BE2C (cell line): ENCODE results near the gene KRT34.
"Not testable (repeated sequence)": the region's sequence is repeated elsewhere in the genome, so short reads cannot be mapped to it uniquely, and the experiment has no call there.

Experiments used
- DNase-seq: peaks from one replicate; pipeline ENCODE4 v3.0.0-alpha.2; 2020
- H3K27me3 ChIP-seq: fragments of 250-450 bp; sonication (Bioruptor Pico); 2 replicates; pipeline ENCODE4 v1.5.1; 2020; ENCODE audit warnings: mild to moderate bottlenecking
- H3K36me3 ChIP-seq: fragments of 250-450 bp; sonication (Bioruptor Pico); 2 replicates; pipeline ENCODE4 v1.5.1; 2020; ENCODE audit warnings: mild to moderate bottlenecking
- H3K4me1 ChIP-seq: fragments of 250-450 bp; sonication (Bioruptor Pico); 2 replicates; pipeline ENCODE4 v1.5.1; 2020
- H3K4me3 ChIP-seq: 2 replicates; pipeline ENCODE4 v1.5.1; 2011; ENCODE audit warnings: low read depth, low read length
- H3K9me3 ChIP-seq: fragments of 250-450 bp; sonication (Bioruptor Pico); 2 replicates; pipeline ENCODE4 v1.5.1; 2020
- TF ChIP-seq, protein P1 (sequence below): IDR thresholded peaks from 2 replicates; pipeline ENCODE4 v1.5.1; 2012; ENCODE audit warnings: mild to moderate bottlenecking, low read depth, low read length

Gene KRT34

DNA sequence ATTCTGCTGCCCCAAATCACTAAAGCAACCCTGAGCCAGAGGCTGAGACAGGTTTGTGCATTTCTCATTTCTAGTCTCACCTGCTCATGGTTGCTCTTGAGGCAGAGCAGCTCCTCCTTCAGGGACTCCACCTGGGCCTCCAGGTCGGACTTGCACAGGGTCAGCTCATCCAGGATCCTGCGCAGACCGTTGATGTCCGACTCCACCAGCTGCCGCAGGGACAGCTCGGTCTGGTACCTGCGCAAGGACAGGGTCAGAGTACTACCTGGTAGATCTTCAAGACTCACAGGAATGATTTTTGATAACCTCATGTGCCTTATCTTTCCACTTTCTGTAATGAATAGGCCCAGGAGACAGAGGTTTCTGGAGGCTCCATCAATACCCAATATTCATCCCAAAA, 14.2 kb upstream of the KRT34 start:
- Histone ChIP-seq H3K9me3 (no peaks in the 10 kb centered on the region), H3K4me1 (no peaks in the 10 kb centered on the region), H3K36me3 (no peaks in the 10 kb centered on the region), H3K4me3 (no peak overlapping the region), H3K27me3 (peaks cover 7% of the 10 kb centered on the region)
- TF ChIP-seq, protein P1, sequence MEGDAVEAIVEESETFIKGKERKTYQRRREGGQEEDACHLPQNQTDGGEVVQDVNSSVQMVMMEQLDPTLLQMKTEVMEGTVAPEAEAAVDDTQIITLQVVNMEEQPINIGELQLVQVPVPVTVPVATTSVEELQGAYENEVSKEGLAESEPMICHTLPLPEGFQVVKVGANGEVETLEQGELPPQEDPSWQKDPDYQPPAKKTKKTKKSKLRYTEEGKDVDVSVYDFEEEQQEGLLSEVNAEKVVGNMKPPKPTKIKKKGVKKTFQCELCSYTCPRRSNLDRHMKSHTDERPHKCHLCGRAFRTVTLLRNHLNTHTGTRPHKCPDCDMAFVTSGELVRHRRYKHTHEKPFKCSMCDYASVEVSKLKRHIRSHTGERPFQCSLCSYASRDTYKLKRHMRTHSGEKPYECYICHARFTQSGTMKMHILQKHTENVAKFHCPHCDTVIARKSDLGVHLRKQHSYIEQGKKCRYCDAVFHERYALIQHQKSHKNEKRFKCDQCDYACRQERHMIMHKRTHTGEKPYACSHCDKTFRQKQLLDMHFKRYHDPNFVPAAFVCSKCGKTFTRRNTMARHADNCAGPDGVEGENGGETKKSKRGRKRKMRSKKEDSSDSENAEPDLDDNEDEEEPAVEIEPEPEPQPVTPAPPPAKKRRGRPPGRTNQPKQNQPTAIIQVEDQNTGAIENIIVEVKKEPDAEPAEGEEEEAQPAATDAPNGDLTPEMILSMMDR = no peak
- no peak for DNase-seq

GRCh38 chr17:41395611-41396010, 13.5 kb upstream of the KRT34 start:
- Histone ChIP-seq H3K4me3 (no peak overlapping the region), H3K36me3 (no peaks in the 10 kb centered on the region), H3K4me1 (no peaks in the 10 kb centered on the region), H3K27me3 (peaks cover 7% of the 10 kb centered on the region), H3K9me3 (no peaks in the 10 kb centered on the region)
- TF ChIP-seq, protein P1 = no peak
- no peak for DNase-seq

- not testable (repeated sequence) for H3K4me1 ChIP-seq, H3K27me3 ChIP-seq, H3K9me3 ChIP-seq, DNase-seq, H3K4me3 ChIP-seq, H3K36me3 ChIP-seq
These were observed 12.9 kb upstream of the KRT34 start for GRCh38 chr17:41395044-41395443.

DNA sequence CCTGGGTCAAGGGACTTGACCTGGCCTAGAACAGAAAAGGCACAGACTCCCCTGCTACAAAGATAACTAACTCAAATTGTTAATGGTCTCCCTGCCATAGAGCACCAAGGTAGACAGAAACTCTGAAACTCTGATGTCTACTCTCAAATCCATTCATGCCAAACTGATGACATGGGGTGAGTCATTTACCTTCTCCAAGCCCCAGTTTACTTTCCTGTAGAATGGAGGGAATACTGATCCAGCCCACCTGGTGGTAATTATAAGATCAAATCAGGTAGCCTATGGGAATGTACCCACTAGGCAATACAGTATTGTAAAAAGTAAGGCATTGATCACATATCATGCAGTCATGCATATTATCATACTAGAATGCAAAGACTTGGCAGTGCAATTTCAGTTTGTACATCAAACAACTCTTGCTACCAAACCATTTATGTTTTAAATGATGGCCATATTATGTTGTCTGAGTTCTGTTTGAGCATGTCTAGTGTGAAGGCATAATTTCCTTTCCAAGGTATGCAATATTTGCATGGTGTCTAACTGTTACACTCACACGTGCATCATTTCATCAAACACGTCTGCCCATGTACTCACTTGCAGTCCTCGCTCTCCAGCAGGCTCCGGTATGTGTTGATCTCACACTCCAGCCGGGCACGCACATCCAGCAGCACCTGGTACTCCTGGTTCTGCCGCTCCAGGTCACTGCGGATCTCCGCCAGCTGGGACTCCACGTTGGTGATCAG, 12.3 kb upstream of the KRT34 start:
- Histone ChIP-seq H3K4me3 (no peak overlapping the region), H3K9me3 (no peaks in the 10 kb centered on the region), H3K36me3 (no peaks in the 10 kb centered on the region), H3K4me1 (no peaks in the 10 kb centered on the region), H3K27me3 (peaks cover 7% of the 10 kb centered on the region)
- DNase-seq = no peak
- TF ChIP-seq, protein P1 = no peak

DNA sequence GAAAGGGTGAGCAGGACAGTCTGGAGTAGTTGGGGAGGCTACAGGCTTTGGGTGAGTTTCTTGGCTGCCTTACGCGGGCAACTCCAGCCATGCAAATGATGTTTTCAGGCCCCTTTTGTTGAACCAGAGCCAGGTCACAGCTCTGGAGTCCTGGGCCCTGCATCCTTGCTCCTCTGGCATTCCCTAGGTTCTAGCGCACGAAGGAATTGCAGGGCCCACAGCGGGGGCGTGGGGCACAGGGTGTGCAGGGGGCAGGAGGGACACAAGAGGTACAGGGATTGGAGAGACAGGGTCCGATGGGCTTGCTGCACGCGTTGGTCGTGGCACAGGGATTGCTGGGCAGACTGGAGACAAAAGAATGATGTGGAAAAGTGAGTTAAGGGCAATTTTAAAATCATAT, 11.7 kb upstream of the KRT34 start:
- H3K27me3 ChIP-seq = peaks cover 7% of the 10 kb centered on the region
- H3K9me3 ChIP-seq = no peaks in the 10 kb centered on the region
- DNase-seq = no peak
- no peaks in the 10 kb centered on the region for H3K36me3 ChIP-seq
- no peaks in the 10 kb centered on the region for H3K4me1 ChIP-seq
- TF ChIP-seq, protein P1 = no peak
- H3K4me3 ChIP-seq = no peak overlapping the region

DNA sequence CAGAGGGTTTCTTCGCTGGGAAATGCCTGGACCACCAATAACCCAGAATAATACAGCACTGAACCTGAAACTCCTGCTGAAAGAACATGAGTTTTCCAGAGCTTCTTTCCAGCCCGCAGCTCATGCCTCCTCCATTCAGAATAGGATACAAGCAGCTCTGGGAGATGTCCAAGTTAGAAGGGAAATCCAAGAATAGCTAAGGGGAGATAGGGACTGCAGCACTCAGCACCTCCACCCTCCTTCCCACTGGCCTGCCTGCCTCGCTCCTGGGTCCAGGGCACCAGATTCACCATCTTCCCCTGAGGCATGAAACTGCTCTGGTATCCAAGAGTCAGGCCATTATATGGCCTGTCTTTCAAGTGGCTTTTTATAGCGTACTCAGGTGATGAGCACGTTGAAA, 11.2 kb upstream of the KRT34 start:
- H3K9me3 ChIP-seq = no peaks in the 10 kb centered on the region
- H3K4me1 ChIP-seq = no peaks in the 10 kb centered on the region
- TF ChIP-seq, protein P1 = no peak
- H3K4me3 ChIP-seq = no peak overlapping the region
- no peak for DNase-seq
- H3K36me3 ChIP-seq = no peaks in the 10 kb centered on the region
- peaks cover 7% of the 10 kb centered on the region for H3K27me3 ChIP-seq

GRCh38 chr17:41392278-41392677, 10.2 kb upstream of the KRT34 start:
- DNase-seq = no peak

More at GRCh38 chr17:41392278-41392677, 10.2 kb upstream of the KRT34 start:
- Histone ChIP-seq H3K27me3 (peaks cover 12% of the 10 kb centered on the region), H3K4me3 (no peak overlapping the region), H3K9me3 (no peaks in the 10 kb centered on the region), H3K36me3 (no peaks in the 10 kb centered on the region), H3K4me1 (no peaks in the 10 kb centered on the region)
- TF ChIP-seq, protein P1 = no peak
